Skeletal muscle cell (primary cell): Measurements from ENCODE around the gene TBL1XR1.

Source experiments
- DNase-seq: peaks from one replicate; pipeline ENCODE4 v3.0.0-alpha.2; 2010; ENCODE audit warnings: low read depth
- H3K4me3 ChIP-seq: 2 replicates; pipeline ENCODE4 v1.5.1; 2011; ENCODE audit warnings: low read depth, mild to moderate bottlenecking, control low read depth, low read length, moderate library complexity

TBL1XR1 gene

GRCh38 chr3:177197041-177197726 is at the start of gene TBL1XR1:
TBL1XR1 (minus strand) TSS chr3:177197482; CDS start chr3:177064977, 132,505 bp downstream.
- peak; percentile 86 for DNase-seq
- H3K4me3 ChIP-seq: peak within 1 kb of the TSS; percentile 91

DNA sequence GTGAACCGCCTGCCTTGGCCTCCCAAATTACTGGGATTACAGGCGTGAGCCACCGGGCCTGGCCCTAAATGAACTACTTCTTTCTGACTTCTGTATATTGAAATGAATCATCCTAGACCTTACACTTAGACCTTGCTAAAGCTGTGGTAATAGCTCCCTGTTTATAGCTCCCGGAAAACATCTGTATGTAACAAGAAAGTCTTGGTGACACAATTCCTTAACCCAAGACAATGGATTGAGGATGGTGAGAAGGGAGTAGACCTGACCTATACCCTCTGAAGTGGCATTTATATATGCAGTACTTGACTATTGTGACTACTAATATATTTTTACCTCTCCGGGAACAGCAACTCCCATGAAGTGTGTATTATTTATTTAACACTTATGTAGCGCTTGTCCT is 48.0 kb upstream of the TBL1XR1 start:
- DNase-seq: no peak
- H3K4me3 ChIP-seq: no peak overlapping the region

DNA sequence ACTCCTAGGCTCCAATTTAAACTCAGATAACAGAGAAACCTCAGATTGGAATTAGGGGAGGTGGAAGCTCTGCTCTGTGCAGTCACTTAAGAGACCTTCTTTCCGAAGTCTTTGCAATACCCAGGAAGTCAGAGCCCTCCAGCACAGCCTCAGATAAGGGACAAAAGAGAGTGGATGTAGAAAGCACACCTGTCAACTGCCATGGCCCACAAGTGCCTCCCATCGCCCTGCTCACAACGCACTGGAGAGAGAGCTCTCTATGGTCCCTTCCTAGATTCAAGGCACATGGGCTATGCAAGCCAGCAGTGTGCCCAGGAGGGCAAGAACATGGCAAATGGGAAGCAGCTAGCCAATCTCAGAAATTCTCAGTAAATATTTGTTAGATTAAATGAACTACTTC is 47.3 kb upstream of the TBL1XR1 start:
- H3K4me3 ChIP-seq: no peak overlapping the region
- DNase-seq: no peak

- no peak for DNase-seq
- no peak overlapping the region for H3K4me3 ChIP-seq
These were observed 41.5 kb upstream of the TBL1XR1 start for GRCh38 chr3:177238686-177239216.

DNA sequence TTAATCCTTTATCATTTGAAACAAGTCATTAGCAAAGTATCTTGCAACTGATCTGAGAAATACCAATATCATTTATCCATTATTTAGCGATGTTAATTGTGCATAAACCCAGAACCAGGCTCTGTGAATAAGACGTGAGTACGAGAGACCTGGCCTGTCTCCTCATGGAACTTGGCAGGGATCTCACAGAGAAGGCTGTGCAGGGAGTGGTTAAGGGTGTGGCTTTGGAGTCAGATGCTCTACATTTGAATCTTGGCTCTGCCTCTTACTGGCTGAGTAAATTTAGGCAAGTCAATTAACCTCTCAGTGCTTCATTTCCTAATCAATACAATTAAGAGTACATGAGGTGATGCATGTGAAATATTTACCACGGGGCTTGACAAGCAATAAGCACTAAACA is 39.9 kb upstream of the TBL1XR1 start:
- no peak overlapping the region for H3K4me3 ChIP-seq
- DNase-seq: no peak

- DNase-seq: no peak
These were observed 39.4 kb upstream of the TBL1XR1 start for GRCh38 chr3:177236704-177237103.

DNA sequence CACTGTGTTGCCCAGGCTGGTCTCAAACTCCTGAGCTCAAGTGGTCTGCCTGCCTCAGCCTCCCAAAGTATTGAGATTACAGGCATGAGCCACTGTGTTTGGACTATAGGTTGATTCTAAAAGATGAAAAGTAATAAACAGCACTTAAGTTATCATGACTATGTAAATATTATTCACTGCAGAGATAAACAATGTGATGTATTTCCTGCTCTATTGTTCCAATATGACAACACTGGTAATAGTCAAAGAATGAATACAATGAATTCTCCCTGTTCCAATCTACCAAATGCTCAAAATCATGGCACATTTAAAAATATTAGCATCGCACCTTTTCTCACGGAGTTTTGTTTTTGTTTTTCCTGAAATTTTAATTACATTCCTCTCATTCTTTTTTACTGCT is 36.8 kb upstream of the TBL1XR1 start:
- H3K4me3 ChIP-seq: no peak overlapping the region
- DNase-seq: no peak

More at GRCh38 chr3:177236704-177237103, 39.4 kb upstream of the TBL1XR1 start:
- H3K4me3 ChIP-seq: no peak overlapping the region

DNA sequence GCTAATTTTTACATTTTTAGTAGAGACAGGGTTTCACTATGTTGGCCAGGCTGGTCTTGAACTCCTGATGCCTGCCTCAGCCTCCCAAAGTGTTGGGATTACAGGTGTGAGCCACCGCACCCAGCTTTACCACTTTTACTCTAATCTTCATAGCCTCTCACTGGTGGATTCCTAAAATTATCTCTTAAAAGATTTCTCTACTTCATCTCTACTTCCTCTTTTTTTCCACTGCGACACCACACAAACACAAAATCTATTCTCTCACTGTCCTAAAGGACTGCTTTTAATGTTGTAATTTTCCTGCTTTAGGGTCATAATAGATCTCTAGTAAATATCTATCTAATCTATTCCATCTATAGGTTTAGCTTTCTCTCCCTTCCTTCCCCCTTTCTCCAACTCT is 34.0 kb upstream of the TBL1XR1 start:
- no peak overlapping the region for H3K4me3 ChIP-seq
- no peak for DNase-seq

- no peak for DNase-seq
- no peak overlapping the region for H3K4me3 ChIP-seq
These were observed 33.4 kb upstream of the TBL1XR1 start for GRCh38 chr3:177230641-177231040.

DNA sequence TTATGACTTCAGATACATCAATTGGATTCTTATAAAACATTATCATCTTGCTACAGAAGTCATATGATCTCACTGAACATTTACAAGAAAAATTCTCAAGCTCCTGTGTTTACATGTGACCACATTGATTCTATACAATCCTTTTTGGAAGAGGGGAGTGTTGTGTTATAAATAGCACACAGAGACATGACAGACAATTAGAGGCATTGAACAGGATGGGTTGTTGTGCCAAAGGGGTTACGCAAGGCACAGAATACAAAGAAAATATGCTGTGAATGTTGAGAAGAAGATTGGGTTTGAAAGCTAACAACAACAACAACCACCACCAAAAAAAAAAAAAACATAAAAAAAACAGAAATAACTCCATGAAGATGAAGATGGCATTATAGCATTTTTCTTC is 32.5 kb upstream of the TBL1XR1 start:
- no peak overlapping the region for H3K4me3 ChIP-seq
- no peak for DNase-seq

- no peak overlapping the region for H3K4me3 ChIP-seq
- DNase-seq: no peak
These were observed 31.4 kb upstream of the TBL1XR1 start for GRCh38 chr3:177228601-177229190.

DNA sequence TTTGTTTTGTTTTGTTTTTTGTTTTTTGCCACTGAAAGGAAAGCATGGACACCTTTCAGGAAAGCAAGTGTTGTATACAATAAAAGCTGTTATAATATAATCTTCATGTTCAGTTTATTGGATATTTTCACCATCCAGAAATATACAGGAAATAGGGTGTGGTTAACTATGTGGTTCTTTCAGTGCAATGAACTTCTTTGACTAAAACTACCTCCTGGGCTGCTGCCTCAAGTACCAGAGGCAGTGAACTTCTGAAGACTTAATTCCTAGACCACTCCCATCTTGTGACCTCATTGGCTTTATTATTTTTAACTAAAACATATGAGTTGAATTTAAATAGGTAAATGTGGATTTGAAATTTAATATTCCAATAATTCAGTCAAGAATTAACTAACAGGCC is 27.1 kb upstream of the TBL1XR1 start:
- H3K4me3 ChIP-seq: no peak overlapping the region
- no peak for DNase-seq

GRCh38 chr3:177221744-177222143 is 24.5 kb upstream of the TBL1XR1 start:
- DNase-seq: no peak
- H3K4me3 ChIP-seq: no peak overlapping the region

DNA sequence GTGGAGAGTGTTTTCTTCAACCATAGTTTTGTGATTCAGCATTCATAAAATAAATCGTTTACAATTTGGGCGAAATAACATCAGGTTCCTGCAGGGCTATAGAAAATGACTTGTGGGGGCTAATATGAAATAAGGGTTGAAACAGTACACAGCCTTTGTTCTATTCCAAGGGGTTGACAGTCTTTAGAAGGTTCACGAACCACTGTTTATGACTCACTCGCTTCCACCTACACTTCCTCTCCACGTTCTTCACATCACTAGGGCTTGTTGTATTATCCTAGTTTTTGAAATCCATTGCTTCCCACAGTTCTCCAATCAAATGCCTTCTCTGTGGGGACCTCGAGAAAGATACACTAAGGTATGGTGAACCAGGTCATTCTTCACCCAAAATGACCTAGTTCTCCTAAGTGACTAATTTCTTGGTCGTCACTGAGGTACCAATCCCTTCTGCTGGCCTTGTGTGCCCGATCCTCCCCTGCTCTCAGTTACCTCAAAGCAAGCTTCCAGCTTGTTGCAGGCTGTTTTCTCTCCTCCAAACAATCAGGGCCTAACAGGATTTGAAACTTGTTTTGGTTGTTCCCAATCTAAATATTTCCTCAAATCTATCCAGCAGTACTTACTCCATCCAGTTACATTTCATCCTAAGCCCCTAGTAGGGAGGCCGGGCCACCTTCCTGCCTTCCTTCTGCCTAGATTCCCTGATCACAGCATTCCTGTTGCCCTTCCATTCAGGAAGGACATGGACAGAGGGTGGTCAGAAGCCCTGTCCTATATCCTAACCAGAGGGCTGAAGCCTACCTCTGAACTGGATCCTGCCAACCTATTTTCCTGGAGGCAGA is 23.1 kb upstream of the TBL1XR1 start:
- no peak overlapping the region for H3K4me3 ChIP-seq
- peak; percentile 15 for DNase-seq

- H3K4me3 ChIP-seq: no peak overlapping the region
- no peak for DNase-seq
These were observed 16.7 kb upstream of the TBL1XR1 start for GRCh38 chr3:177213801-177214535.

DNA sequence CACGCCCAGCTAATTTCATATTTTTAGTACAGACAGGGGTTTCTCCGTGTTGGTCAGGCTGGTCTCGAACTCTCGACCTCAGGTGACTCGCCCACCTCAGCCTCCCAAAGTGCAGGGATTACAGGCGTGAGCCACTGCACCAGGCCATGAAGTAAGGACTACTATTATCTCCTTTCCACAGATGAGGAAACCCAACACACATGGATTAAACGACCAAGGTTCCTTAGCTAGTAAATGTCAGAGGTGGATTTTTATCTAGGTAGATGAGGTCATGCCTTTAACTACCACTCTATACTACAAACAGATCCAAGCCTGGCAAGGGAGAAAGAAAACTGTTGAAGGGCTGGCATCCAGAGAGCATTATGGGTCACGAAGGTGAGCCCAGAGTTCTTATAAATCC is 15.5 kb upstream of the TBL1XR1 start:
- no peak for DNase-seq

GRCh38 chr3:177212278-177212610 is 15.0 kb upstream of the TBL1XR1 start:
- DNase-seq: no peak

More for the DNA sequence above, 15.5 kb upstream of the TBL1XR1 start:
- H3K4me3 ChIP-seq: no peak overlapping the region

GRCh38 chr3:177211503-177212277 is 14.4 kb upstream of the TBL1XR1 start:
- DNase-seq: no peak
- H3K4me3 ChIP-seq: no peak overlapping the region

More at GRCh38 chr3:177212278-177212610, 15.0 kb upstream of the TBL1XR1 start:
- no peak overlapping the region for H3K4me3 ChIP-seq
